NCI-H748 treated with DMSO at 0.1 percent for 48 hours (cell line): ENCODE measurements around the gene PTGR1.
"Not testable (repeated sequence)": the region's sequence is repeated elsewhere in the genome, so short reads cannot be mapped to it uniquely, and the experiment has no call there.

Experiments used
- DNase-seq: peaks from one replicate; lab custom pipeline; 2025; lab: John Stamatoyannopoulos, UW

The PTGR1 gene

DNA sequence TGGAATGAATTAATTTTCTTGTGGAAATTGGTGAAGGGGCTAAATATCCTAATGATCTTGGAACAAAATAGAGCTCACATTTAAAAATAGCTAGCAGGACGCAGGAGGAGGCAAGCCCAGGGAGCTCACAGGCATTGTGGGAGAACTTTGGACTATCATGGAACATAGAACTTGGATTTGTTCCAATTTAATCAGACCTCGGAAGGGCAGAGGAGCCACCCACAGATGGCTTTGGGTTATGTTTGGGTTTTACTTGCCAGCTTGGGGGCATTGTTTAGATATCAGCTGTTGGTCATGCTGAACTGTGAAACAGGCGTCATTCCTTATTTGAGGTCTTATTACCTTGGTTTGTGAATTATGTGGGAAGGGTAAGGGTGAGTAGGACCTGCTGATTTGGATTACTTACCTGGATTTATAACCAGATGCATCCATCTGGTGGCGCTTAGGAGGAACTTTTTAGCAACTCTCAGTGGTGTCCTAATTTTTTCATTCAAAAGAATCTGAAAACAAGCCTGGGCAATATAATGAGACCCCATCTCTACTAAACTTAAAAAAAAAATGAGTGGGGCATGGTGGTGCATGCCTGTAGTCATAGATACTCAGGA, 14.1 kb upstream of the PTGR1 start:
- DNase-seq = no peak

DNA sequence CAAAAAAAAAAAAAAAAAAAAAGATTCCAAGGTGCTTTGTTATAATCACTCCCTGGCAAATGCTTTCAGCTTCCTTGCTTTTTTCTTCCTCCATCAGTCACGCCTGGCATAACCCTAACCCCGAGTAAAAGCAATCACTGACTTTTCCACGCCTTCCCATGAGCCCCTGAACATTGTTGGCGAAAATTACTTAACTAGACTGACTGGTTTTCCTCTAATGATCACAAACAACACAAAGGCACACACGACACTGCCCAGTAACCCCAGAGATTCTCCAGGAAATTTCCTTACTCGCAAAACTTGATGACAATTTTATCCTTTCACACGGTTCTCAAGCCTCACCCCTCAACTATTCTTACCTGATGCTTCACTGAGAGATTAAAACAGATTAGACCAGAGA, 11.4 kb upstream of the PTGR1 start:
- DNase-seq = peak; percentile 30

DNA sequence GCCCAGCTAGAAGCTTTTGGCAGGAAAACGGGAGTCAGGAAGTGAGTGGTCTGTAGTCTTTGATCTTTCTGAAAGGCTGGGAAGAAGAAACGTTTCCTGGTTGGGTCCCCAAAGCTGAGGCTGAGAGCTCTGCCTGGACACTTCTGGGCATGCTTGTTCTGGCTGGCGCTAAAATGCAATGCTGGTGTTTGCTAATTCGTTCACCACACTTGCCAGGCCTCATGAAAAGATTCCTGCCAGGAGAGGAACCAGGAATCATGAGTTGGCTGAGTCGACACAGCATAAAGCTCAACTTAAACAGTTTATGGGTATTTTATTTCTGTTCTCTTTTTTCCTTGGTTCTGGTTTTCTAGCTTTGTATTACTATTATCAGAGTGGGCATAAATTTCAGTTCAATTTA, 10.7 kb upstream of the PTGR1 start:
- no peak for DNase-seq

DNA sequence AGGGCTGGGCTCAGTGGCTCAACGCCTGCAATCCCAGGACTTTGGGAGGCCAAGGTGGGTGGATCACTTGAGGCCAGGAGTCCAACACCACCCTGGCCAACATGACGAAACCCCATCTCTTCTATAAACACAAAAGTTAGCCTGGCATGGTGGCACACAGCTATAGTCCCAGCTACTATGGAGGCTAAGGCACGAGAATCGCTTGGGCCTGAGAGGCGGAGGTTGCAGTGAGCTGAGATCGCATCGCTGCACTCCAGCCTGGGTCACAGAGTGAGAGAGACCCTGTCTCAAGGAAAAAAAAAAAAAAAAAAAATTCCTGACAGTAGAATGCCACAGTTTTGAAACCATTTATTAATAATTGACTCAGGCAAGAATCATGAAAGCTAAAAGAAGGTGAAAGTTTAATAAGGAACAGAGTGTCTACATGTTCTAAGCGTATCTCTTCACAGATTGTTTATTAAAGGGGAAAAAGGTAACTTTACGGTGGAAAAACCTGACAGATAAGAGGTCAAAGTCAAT, 5.7 kb upstream of the PTGR1 start:
- DNase-seq = no peak

DNA sequence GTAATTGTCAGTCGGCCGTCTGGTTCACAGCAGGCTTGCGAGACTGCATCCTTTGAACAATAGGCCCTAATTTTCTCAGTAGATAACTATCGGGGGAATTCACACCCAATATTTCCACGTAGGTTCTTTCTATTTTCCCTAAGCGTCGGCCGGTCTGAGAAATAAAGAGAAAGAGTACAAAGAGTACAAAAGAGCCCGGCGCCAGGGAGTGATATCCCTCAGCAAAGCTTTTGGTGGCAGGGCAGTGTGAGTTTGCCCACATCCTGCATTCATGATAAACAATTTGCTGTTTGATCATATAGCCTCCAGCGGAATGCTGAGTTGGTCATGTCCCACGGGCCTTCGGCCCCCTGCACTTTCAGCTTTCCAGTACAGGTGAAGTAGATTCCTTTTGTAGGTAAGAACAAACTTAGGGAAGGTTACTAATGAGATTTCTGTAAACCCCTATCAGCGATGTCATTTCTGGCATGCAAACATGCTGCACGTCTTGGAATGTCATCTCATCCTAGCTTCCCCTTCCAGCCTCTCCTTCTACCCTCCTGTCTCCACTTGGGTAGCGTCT, 4.7 kb upstream of the PTGR1 start:
- DNase-seq = no peak

DNA sequence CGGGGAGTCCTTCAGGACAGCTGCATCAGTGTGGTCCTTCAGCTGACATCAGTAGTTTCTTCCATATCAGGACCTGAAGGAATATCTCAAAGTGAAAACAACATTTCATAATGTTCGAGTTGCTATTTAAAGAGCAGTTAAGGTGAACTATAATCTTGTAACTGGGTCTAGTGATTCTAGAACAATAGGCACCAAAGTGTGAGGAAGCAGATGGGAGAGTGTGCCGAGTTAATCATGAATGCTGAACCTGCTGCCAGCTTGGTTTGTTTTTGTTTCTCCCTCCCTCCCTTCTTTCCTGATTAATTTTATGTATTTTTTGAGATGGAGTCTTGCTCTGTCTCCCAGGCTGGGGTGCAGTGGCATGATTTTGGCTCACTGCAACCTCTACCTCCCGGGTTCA, 3.6 kb upstream of the PTGR1 start:
- no peak for DNase-seq

DNA sequence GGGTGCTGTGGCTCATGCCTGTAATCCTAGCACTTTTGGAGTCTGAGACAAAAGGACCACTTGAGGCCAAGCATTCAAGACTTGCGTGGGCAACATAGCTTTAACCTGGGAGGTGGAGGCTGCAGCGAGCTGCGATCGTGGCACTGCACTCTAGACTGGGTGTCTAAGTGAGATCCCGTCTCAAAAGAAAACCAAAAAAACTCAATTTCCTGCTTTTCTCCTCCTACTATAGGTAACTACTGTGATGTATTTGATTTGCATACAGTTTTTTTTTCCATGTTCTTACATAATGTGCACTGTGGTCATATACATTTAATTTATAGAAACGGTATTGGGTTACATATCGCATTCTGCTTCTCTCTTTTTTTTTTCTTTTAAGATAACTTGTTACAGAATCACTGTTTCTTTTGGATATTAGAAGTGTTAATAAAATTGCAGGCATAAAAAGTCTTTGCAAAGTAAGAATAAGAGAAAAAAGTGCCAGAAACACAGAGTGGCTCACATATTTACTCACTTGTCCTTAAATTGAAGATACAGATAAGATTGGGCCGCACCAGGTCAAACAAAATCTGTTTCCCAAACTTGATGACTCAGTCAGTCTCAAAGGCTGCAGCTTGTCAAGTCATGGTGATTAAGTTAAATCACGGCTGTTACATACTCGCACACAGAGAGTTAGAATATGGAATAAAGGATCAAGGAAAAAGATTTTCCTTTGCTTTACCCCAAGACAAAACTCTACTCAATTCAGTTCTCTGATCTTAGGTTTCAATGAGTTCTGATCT, 2.0 kb upstream of the PTGR1 start:
- no peak for DNase-seq

DNA sequence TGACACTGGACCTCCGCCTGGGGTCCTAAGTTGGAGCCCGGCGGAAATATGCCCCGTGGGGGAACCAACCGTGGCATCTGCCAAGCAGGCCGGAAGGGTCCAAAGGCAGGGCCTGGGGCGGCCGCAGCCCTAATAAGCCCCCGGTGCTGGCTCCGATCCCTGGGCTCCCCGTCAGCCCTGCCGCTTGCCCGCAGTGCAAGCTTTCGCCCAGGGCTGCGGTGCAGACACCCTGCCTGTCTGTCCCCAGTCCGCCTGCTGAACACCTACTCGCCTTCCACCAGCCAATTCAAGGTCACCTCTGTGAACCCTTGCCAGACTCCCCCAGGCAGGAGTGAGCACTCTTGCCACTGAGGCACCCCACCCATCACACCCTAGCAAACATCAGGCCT, 502 bp upstream of the PTGR1 start:
- no peak for DNase-seq

DNA sequence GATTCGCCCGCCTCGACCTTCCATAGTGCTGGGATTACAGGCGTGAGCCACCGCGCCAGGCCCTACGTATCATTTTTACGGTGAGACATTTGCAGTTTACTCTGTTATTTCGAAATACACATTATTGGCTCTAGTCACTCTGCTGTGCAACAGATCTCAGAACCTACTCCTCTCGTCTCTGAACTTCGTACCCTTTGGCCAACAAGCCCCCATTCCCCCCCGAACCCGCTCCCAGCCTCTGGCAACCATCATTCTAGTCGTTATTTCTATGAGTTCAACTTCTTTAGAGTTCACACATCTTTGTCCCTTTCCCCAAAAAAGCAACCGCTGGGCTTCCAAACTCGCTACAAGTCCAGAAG, 735 bp downstream of the PTGR1 start:
- no peak for DNase-seq

DNA sequence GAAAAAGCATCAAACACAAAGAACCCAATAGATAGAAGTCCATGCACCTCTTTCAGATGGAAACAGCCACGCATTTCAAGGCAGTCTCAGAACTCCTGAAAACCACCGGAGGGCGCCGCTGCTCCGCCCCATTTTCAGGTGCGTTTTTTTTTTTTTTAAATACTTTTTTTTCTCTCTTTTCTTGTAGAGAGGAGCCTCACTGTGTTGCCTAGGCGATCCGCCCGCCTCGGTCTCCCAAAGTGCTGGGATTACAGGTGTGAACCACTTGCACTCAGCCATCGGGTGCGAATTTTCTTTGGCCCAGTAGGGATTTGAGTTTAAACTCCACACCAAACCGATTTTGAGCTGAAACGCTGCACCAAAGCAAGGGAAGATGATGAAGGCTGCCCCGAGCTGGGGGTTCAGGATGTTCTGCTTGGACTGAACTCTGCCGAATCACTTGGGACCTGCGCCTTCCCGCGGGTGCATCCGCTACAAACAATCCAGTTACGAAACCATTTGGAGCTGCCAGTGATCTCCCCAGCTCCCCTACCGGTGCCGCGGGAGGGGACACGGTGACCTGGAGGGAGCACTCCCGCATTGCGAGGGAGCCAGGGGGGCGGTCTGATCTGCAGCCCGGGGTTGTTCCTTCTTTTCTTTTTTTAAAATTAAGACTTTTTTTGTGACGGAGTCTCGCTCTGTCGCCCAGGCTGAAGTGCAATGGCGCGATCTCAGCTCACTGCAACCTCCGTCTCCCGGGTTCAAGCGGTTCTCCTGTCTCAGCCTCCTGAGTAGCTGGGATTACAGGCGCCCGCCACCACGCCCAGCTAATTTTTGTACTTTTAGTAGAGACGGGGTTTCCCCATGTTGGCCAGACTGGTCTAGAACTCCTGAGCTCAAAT, 1.4 kb downstream of the PTGR1 start:
- DNase-seq = peak; percentile 38

DNA sequence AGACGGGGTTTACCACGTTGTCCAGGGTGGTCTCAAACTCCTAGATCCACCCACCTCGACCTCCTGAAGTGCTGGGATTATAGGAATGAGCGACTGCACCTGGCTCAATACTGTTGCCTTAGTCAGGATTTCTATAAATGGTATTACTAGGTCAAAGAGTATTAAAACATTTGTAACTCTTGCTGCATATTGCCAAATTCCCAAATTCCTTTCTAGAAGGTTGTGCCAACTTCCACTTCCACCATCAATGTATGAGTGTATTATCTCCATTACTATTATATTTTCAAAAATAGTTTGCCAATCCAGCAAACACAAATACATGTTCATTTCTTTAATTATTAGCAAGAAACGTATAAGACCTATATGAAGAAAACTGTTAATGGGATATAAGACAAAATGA, 10.6 kb downstream of the PTGR1 start:
- DNase-seq = no peak

DNA sequence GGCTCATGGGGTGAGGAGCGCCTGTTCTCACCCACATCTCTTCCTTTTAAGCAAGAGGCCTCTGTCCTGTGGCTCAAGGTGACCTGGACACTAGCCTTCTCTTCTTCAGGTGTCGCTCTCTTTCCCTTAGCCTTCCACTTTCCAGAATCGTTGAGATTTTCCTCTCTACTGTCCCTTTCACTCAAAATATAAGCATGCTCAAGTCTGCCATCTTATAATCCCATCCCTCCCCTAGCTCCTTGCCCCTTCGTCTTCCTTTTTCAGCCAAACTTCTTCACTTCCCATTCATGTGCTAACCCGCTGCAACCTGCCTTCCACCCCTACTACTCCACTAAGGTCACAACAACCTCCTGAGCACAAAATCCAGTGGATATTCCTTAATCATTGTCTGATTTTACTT, 13.1 kb downstream of the PTGR1 start:
- DNase-seq = no peak

DNA sequence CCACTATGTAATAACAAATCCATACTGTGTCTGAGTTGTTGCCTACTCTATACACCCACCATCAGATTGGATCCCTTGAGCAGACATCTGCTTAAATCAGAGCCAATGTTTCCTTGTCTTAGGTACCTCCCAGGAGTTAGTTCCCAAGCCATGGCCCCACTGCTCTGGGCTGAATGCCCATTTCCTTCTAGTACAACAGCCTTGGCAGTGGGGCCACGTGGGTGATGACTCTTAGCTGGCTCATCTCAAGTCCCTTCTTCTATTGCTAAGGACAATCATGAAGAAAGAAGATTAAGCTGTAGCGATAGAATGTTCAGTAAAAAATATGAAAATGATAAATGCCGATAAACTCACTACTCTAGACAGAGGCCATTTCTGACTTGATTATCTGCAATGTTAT, 16.6 kb downstream of the PTGR1 start:
- no peak for DNase-seq

DNA sequence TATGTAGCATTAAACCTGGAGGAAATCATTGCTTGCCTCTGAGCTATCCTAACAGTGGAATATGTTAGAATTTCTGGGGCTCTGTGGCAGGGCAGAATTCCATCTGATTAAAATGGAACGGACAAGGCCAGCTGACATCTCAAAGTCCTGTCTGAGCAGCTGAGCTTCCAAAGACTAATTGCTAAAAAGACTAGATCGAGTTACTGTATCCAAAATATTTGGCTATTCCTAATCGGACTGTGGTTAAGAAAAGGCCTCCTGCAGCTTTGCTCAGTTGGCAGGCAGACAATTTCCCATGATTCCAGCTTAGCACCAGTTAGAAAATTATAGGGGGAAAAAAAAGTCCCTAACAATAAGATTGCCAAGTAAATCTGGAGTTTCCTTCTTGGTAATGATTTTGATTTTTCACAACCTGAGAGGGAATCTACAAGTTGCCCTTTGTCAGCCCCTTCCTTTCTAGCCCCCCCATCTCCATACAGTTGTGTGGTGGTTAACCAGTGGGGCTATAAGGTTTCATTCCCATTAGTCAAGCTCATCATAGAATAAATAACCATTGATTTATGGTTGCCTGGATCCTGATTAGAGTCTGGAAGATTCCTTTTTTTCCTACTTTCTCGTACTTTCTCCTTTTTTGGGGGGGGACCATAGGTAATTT, 26.4 kb downstream of the PTGR1 start:
- no peak for DNase-seq

DNA sequence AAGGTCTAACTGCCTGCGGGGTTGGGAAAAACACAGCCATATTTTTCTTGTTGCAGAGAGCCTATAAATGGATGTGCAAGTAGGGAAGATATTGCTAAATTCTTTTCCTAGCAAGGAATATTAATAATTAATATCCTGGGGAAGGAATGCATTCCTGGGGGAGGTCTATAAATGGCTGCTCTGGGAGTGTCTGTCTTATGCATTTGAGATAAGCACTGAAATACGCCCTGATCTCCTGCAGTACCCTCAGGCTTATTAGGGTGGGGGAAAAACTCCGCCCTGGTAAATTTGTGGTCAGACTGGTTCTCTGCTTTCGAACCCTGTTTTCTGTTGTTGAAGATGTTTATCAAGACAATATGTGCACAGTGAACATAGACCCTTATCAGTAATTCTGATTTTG, 31.3 kb downstream of the PTGR1 start:
- not testable (repeated sequence) for DNase-seq

DNA sequence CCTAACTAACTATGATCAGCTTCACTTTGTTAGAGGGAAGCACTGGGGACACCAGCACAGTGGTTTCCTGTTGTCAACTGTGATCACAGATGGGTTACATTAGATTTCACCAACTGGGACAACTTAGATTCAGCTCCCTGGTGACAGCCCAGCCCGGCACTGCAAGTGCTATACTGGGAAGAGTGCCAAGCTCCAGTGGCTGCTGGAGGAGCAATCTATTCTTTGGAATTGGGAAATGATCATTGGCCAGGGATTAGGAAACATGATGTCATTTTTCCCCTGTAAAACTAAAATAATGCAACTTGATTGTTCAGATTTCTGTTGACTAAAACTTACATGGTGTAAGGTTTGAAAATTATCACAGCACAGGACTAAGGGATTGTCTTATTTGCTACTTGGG, 33.2 kb downstream of the PTGR1 start:
- DNase-seq = no peak

DNA sequence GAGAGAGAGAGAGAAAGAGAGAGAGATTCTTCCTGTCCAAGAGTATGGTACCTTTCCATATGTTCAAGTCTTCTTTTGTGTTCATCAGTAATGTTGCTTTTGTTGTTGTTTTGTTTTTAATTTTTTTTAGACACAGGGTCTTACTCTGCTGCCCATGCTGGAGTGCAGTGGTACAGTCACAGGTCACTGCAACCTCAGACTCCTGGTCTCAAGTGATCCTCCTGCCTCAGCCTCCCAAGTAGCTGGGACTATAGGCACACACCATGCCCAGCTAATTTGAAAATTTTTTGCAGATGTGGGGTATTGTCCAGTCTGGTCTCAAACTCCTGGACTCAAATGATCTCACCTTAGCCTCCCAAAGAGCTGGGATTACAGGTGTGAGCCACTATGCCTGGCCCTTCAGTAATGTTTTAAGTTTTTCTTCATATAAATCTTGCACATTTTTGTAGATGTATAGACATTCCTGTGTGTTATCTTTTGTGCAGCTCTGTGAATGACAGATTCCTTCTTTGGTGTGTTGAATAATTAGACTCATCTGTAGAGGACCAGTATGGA, 38.2 kb downstream of the PTGR1 start:
- no peak for DNase-seq

DNA sequence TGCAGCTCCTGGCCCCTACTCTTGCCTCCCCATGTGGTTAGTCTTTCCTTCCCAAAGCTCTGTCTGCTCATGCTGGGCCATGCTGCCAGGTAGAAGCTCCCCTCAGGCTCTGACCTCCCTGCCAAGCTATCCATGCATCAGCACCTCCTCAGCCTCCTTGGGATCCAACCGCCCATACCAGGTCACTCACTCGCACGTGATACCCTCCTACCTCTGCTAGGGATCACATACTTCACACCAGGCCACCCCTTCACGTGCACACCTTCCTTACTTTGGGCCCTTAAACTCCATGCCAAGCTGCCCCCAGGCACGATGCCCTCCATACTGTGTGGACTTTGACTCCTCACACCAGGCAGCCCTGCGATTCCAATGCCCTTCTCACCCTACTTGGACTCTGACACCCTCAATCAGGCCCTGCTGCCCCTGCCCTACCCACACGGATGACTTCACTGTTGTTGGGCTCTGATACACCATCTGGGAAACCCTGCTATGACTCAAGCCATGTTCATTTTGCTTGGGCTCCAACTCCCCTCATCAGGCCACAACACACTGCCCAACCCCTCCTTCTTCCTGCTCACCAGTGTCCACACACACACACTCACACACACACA, 40.3 kb downstream of the PTGR1 start:
- no peak for DNase-seq

DNA sequence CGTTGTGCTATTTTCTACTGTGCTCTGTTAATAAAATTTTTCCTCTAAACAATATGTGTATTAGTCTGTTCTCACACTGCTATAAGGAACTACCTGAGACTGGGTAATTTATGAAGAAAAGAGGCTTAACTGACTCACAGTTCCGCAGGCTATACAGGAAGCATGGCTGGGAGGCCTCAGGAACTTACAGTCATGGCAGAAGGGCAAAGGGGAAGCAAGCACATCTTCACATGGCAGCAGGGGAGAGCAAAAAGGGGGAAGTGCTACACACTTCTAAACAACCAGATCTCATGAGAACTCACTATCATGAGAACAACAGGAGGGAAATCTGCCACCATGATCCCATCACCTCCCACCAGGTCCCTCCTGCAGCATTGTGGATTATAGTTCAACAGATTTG, 44.0 kb downstream of the PTGR1 start:
- not testable (repeated sequence) for DNase-seq

DNA sequence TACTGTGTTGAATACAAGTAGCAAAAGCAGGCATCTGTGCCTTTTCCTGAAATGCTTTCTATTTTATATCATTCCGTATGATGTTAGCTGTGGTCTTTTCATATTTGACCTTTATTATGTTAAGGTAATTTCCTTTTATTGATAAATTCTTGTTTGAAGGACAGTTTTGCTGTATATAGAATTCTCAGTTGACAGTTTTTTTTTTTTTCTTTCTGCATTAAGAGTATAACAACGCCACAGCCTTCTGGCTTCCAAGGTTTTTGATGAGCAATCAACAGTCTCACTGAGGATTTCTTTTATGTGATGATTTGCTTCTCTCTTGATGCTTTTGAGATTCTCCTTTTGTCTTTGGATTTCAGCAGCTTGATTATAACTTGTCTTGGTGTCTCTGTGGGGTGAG, 50.8 kb downstream of the PTGR1 start:
- DNase-seq = no peak
